Stimulated activated naive CD8-positive, alpha-beta T cell treated with anti-CD3 and anti-CD28 coated beads, Interleukin-15, Interleukin-2, amounts not matched to agents 100 ng/mL and 50 ng/mL, for 24 hours (primary cell): ENCODE measurements around the gene CD19.

Source experiments
- H3K27ac Mint-ChIP-seq: one replicate; pipeline ENCODE4 v1.8.0; 2021; ENCODE audit warnings: mild to moderate bottlenecking, mixed read lengths
- H3K27me3 Mint-ChIP-seq: one replicate; pipeline ENCODE4 v1.8.0; 2021; ENCODE audit warnings: mixed read lengths
- H3K36me3 Mint-ChIP-seq: one replicate; pipeline ENCODE4 v1.8.0; 2021; ENCODE audit warnings: low read depth, mixed read lengths
- H3K4me1 Mint-ChIP-seq: one replicate; pipeline ENCODE4 v1.8.0; 2021; ENCODE audit warnings: low read depth, mixed read lengths
- H3K4me3 Mint-ChIP-seq: one replicate; pipeline ENCODE4 v1.8.0; 2021; ENCODE audit warnings: mild to moderate bottlenecking, mixed read lengths
- H3K9me3 Mint-ChIP-seq: one replicate; pipeline ENCODE4 v1.8.0; 2021; ENCODE audit warnings: mixed read lengths

CD19 gene

GRCh38 chr16:28901862-28902261, 29.9 kb upstream of the CD19 start:
- Mint-ChIP-seq H3K27me3 (no peaks in the 10 kb centered on the region), H3K4me3 (no peak overlapping the region), H3K4me1 (peaks cover 5% of the 10 kb centered on the region), H3K9me3 (no peaks in the 10 kb centered on the region), H3K27ac (no peak overlapping the region), H3K36me3 (no peaks in the 10 kb centered on the region)

- Mint-ChIP-seq H3K4me3 (no peak overlapping the region), H3K36me3 (no peaks in the 10 kb centered on the region), H3K27me3 (no peaks in the 10 kb centered on the region), H3K9me3 (no peaks in the 10 kb centered on the region), H3K4me1 (peaks cover 5% of the 10 kb centered on the region), H3K27ac (no peak overlapping the region)
These were observed 28.9 kb upstream of the CD19 start for GRCh38 chr16:28902909-28903308.

DNA sequence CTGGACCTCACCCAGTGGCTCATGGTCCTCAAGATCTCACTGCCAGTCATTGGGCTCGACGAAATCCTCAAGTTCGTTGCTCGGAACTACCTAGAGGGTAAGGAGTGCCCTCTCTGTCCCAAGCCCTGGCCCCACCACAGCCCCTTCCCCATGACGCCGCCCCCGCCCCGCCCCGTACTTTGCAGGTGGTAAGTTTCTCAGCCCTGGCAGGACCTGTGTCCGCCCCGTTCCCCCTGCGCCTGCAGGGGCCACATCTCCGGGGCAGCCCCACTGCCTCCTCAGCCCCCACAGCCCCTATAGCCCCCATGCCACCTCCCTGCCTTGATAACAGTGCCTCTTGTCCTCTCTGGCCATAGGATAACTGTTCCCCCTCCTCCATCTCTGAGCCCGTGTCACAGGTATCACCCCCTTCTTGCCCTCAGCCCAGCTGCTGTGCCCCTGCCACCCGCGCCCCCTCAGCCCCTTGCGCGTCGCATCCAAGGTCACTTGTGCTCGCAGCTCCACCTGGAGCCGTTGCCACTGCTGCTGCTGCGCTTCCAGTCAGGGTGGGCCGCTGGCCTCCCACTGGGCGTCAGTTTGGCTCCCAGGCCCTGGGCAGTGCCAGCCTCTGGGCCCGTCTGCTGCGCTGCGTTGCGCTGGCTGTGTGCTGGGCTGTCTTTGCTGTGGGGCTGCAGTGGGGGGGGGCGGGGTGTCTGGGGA, 28.3 kb upstream of the CD19 start:
- Mint-ChIP-seq H3K27me3 (no peaks in the 10 kb centered on the region), H3K27ac (no peak overlapping the region), H3K36me3 (no peaks in the 10 kb centered on the region), H3K9me3 (no peaks in the 10 kb centered on the region), H3K4me3 (no peak overlapping the region), H3K4me1 (peaks cover 5% of the 10 kb centered on the region)

DNA sequence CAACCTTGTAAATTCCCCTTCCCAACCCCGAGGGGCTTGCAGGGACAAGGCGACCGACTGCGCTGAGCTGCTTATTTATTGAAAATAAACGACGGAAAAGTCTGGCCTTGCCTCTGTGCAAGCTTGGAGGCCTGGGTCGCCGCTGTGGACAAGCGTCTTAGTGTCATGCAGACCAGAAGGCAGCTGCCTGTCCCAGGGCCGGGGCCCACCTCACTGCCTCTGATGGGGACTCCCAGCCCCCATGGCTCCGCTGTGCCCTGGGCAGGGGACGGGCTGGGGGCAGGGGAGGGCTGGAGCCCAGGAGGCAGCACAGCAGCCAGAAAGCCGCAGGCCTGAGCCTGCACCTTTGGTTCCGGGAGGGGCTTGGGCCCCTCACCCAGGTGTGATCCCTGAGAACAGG, 27.4 kb upstream of the CD19 start:
- Mint-ChIP-seq H3K9me3 (no peaks in the 10 kb centered on the region), H3K4me3 (no peak overlapping the region), H3K36me3 (no peaks in the 10 kb centered on the region), H3K27me3 (no peaks in the 10 kb centered on the region), H3K4me1 (peaks cover 5% of the 10 kb centered on the region), H3K27ac (no peak overlapping the region)

- Mint-ChIP-seq H3K36me3 (no peaks in the 10 kb centered on the region), H3K4me3 (no peak overlapping the region), H3K4me1 (peaks cover 5% of the 10 kb centered on the region), H3K27ac (no peak overlapping the region), H3K9me3 (no peaks in the 10 kb centered on the region), H3K27me3 (no peaks in the 10 kb centered on the region)
These were observed 26.9 kb upstream of the CD19 start for GRCh38 chr16:28904828-28905227.

DNA sequence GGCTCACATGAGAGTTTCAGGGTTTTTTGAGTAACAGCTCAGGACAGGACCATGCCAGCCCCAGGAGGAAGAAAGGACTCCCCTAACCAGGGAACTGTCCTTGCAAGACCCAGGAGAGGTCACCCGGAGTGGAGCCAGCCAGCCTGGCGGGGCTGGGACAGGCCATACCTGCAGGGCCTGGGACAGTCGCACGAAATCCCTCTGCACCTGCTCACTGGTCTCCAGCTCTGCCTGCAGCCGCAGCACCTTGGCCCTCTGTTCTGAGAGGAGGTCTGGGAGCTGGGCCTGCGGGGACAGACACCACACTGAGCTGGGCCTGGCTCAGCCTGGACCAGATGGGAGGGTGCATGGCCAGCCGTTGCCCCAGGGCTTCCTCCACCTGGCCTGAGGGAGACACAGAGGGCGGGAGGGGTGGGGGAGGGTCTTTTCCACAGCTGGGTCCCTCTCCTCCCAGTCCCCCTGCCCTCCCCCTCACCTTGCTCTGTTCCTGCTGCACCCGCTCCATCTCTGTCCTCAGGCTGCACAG, 26.5 kb upstream of the CD19 start:
- Mint-ChIP-seq H3K27ac (no peak overlapping the region), H3K4me1 (peaks cover 5% of the 10 kb centered on the region)

GRCh38 chr16:28905800-28906372, 25.9 kb upstream of the CD19 start:
- H3K27ac Mint-ChIP-seq, result no peak overlapping the region
- no peaks in the 10 kb centered on the region for H3K36me3 Mint-ChIP-seq
- peaks cover 5% of the 10 kb centered on the region for H3K4me1 Mint-ChIP-seq
- no peaks in the 10 kb centered on the region for H3K27me3 Mint-ChIP-seq
- no peak overlapping the region for H3K4me3 Mint-ChIP-seq
- H3K9me3 Mint-ChIP-seq, result no peaks in the 10 kb centered on the region

More for the DNA sequence above, 26.5 kb upstream of the CD19 start:
- no peaks in the 10 kb centered on the region for H3K27me3 Mint-ChIP-seq
- no peaks in the 10 kb centered on the region for H3K36me3 Mint-ChIP-seq
- H3K4me3 Mint-ChIP-seq, result no peak overlapping the region
- H3K9me3 Mint-ChIP-seq, result no peaks in the 10 kb centered on the region

GRCh38 chr16:28910086-28911031, 21.4 kb upstream of the CD19 start:
- Mint-ChIP-seq H3K4me1 (no peaks in the 10 kb centered on the region), H3K27ac (no peak overlapping the region), H3K4me3 (no peak overlapping the region), H3K9me3 (no peaks in the 10 kb centered on the region), H3K36me3 (peaks cover 20% of the 10 kb centered on the region), H3K27me3 (no peaks in the 10 kb centered on the region)

- Mint-ChIP-seq H3K27me3 (no peaks in the 10 kb centered on the region), H3K9me3 (no peaks in the 10 kb centered on the region), H3K36me3 (peaks cover 27% of the 10 kb centered on the region), H3K4me3 (no peak overlapping the region), H3K4me1 (no peaks in the 10 kb centered on the region), H3K27ac (no peak overlapping the region)
These were observed 19.2 kb upstream of the CD19 start for GRCh38 chr16:28912558-28912957.

DNA sequence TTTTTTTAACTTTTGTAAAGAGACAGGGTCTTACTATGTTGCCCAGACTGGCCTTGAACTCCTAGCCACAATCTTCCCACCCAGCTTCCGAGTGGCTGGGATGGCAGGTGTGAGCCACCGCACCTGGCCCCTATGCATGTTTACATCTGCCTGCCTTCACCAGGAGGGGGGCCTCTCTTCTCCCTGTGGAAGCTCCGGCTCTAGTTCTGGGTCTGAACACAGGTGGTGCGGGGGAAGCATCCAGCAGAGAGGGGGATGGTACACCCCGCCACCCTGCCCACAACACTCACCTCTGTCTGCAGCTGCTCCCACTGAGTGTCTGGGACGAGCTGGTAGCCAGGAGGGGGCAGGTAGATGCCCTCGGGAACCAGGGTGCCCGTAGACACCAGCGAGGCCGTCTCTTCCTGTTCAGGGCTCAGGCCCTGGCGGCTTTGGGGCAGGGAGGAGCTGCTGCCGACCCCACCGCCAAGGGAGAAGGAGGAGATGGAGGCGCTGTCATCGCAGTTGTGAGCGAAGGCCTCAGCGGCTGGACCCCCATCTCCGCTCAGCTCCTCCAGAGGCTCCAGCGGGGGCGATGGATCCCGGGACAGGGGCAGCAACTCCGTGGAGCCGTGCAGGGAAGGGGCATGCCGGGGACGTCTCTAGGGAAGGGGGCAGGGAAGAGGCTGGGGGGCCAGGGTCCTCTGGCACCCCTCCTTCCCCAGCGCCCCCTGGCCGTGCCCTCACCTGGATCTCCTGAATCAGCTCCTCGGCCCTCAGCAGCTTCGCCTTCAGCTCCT, 17.6 kb upstream of the CD19 start:
- H3K4me1 Mint-ChIP-seq, result no peaks in the 10 kb centered on the region
- H3K9me3 Mint-ChIP-seq, result no peaks in the 10 kb centered on the region
- H3K4me3 Mint-ChIP-seq, result no peak overlapping the region
- no peak overlapping the region for H3K27ac Mint-ChIP-seq
- H3K36me3 Mint-ChIP-seq, result peaks cover 28% of the 10 kb centered on the region
- no peaks in the 10 kb centered on the region for H3K27me3 Mint-ChIP-seq

- Mint-ChIP-seq H3K4me3 (no peak overlapping the region), H3K27me3 (no peaks in the 10 kb centered on the region), H3K9me3 (no peaks in the 10 kb centered on the region), H3K4me1 (no peaks in the 10 kb centered on the region), H3K36me3 (peaks cover 36% of the 10 kb centered on the region), H3K27ac (no peak overlapping the region)
These were observed 16.6 kb upstream of the CD19 start for GRCh38 chr16:28915181-28915580.

DNA sequence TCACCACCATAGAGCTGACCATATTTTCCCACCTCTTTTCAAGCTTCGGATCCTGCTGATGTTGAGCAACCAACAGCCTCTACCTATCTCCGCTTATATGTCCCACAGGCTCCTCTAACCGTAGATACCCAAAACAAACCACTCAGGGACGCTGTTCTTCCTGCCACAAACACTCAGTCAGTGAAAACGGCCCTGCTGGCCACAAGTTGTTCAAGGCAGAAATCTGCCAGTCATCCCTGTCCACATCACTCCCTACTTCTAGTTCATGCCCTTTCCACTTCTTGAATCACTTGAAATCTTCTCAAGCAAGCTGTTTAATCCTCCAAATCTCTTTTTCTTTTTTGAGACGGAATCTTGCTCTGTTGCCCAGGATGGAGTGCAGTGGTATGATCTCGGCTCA, 14.7 kb upstream of the CD19 start:
- no peaks in the 10 kb centered on the region for H3K27me3 Mint-ChIP-seq
- no peak overlapping the region for H3K4me3 Mint-ChIP-seq
- H3K27ac Mint-ChIP-seq, result no peak overlapping the region
- H3K36me3 Mint-ChIP-seq, result peaks cover 44% of the 10 kb centered on the region
- no peaks in the 10 kb centered on the region for H3K9me3 Mint-ChIP-seq
- no peaks in the 10 kb centered on the region for H3K4me1 Mint-ChIP-seq

- Mint-ChIP-seq H3K27ac (no peak overlapping the region), H3K4me3 (no peak overlapping the region), H3K4me1 (peaks cover 4% of the 10 kb centered on the region), H3K9me3 (no peaks in the 10 kb centered on the region), H3K36me3 (peaks cover 33% of the 10 kb centered on the region), H3K27me3 (no peaks in the 10 kb centered on the region)
These were observed 13.1 kb upstream of the CD19 start for GRCh38 chr16:28918698-28919097.

DNA sequence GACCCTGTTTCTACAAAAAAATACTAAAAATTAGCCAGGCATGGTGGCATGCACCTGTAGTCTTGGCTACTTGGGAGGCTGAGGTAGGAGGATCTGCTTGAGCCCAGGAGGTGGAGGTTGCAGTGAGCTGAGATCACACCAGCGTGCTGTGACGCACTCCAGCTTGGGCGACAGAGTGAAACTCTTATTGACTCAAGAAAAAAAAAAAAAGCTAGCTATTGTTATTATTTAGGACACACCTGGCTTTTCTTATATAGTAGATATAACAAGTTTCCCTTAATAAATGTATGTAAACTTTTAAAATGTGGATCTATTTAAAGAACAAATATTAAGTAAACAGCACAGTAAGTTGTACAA, 8.6 kb upstream of the CD19 start:
- H3K27me3 Mint-ChIP-seq, result no peaks in the 10 kb centered on the region
- H3K9me3 Mint-ChIP-seq, result no peaks in the 10 kb centered on the region
- H3K4me1 Mint-ChIP-seq, result peaks cover 14% of the 10 kb centered on the region
- H3K36me3 Mint-ChIP-seq, result peaks cover 19% of the 10 kb centered on the region
- peak overlapping the region; percentile 47 for H3K4me3 Mint-ChIP-seq
- peak overlapping the region; percentile 82 for H3K27ac Mint-ChIP-seq
